ENCODE results near the gene NUTM2D.
"Not testable (repeated sequence)": the region's sequence is repeated elsewhere in the genome, so short reads cannot be mapped to it uniquely, and the experiment has no call there.

The NUTM2D gene, protein sequence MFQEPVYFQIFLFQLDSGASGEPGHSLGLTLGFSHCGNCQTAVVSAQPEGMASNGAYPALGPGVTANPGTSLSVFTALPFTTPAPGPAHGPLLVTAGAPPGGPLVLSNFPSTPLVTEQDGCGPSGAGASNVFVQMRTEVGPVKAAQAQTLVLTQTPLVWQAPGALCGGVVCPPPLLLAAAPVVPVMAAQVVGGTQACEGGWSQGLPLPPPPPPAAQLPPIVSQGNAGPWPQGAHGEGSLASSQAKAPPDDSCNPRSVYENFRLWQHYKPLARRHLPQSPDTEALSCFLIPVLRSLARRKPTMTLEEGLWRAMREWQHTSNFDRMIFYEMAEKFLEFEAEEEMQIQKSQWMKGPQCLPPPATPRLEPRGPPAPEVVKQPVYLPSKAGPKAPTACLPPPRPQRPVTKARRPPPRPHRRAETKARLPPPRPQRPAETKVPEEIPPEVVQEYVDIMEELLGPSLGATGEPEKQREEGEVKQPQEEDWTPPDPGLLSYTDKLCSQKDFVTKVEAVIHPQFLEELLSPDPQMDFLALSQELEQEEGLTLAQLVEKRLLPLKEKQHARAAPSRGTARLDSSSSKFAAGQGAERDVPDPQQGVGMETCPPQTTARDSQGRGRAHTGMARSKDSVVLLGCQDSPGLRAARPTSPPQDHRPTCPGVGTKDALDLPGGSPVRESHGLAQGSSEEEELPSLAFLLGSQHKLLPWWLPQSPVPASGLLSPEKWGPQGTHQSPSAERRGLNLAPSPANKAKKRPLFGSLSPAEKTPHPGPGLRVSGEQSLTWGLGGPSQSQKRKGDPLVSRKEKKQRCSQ

DNA sequence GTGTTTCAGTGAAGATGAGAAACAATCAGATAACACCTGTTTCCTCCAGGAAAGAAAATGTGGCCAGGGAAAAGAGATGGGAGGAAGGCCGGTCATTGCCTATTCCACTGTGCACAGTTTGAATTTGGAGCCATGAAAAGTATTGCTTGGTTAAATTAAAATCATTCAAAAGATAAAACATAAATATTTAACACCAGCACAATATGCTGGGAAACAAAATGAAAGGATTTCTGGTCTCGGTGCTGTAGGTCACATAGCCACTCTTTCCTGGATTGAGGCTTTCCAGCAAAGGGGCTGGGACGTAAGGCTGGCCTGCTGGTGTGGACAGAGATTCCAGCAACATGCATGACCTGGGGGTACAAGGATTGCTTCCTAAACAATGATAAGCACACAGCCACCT is at the start of gene NUTM2D:
Gene NUTM2D (plus strand): TSS at position 301 of the 400 bp plus-strand sequence. CDS start 522 bp downstream, outside the sequence.
- not testable (repeated sequence) for DNase-seq

DNA sequence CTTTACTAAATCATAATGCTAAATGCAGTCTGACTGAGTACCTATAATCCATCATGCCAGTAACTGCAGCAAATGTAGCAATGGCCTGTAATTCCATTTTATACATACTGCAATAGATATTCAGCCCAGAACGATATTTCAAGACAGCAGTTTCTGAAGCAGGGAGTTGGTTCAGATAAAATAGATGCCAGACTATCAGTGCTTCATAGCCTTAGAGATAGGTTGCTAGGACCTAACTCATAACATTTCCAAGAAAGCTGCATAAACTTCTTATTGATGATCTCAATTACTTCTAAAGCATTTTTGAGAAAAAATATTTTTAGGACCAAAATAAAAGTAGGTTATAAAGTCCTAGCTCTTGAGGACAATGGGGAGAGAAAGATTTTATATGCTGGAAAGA is 48.8 kb upstream of the NUTM2D start:
- DNase-seq, result not testable (repeated sequence)

DNA sequence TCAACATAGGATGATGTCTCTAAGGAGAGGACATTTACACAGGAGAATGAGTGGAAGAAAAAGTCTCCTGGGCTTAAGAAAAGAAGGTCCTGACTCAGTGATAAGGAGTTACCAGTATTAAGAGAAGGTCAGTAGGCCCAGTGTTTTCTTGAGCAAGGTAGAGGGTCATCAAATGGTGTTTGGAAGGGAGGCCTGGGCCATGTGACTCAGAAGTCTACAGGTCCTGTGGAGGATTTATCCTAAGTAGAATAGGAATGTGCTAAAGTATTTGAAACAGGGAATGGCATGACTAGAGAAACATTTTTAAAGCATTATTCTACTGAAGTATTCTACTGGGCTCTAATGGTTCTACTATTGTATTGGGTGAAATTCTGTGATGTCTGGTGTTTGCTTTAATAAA is 47.9 kb upstream of the NUTM2D start:
- DNase-seq, result not testable (repeated sequence)

DNA sequence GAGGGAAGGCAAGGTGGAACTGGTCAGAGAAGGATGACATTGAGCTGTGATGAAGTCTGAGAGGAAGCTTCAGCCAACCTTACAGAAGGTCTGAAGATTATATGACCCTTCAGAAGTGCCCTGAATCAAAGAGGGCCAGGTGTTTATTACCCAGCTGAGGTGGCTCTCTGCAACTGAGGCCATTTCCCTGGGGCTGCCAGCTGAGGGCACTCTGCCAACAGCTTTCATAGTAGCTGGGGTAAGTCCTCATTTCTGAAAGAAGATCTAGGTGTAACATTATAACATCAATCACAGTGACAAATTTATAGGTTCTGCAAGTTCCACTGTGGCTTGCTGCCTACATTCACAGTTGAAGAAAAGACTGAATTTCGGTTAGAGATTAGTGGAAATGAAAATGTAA is 46.0 kb upstream of the NUTM2D start:
- DNase-seq, result not testable (repeated sequence)

DNA sequence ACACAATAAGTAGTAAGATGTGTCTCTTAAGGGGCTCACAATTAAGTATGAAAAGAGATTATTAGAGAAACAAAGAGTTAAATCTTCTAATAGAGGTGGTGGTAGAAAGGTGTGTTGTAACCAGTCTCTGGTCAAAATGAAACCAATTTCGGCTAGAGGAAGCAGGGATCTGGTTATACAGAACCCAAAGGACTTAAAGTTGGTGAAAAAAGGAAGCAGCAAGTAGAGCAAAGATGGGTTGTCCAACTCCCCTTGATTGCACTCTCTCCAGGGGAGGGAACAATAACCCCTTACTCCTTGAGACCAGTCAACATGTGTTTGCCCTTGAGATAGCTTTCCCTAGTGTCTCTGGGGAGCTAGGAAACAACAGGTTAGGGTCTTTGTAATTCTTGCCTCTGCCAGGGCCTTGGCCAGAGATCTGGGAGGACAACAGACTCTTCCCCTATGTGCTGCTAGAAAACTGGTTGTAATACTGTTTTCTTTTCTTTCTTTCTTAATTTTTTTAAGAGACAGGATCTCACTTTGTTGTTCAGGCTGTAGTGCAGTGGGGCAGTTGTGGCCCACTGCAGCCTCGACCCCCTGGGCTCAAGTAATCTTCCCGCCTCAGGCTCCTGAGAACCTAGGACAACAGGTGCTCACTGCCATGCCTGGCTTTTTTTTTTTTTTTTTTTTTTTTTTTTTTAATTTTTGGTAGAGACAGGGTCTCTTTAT is 43.7 kb upstream of the NUTM2D start:
- not testable (repeated sequence) for DNase-seq

DNA sequence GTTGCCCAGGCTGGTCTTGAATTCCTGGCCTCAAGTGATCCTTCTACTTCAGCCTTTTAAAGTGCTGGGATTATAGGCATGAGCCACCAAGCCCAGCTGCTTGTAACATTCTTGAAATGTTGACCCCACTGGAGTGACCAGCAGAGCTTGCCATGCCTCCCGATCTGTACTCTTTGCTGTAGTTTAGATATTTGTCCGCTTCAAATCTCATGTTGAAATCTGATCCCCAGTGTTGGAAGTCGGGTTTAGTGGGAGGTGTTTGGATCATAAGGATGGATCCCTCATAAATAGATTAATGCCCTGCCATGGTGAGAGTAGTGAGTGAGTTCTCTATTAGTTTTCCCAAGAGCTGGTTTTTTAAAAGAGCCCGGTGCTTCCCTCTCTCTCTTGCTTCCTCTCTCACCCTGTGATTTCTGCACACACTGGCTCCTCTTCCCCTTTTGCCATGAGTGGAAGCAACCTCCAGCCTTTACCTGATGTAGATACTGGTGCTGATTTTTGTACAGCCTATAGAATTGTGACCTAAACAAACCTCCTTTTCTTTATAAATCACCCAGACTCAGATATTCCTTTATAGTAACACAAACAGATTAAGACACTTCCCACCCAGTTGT is 43.1 kb upstream of the NUTM2D start:
- not testable (repeated sequence) for DNase-seq

DNA sequence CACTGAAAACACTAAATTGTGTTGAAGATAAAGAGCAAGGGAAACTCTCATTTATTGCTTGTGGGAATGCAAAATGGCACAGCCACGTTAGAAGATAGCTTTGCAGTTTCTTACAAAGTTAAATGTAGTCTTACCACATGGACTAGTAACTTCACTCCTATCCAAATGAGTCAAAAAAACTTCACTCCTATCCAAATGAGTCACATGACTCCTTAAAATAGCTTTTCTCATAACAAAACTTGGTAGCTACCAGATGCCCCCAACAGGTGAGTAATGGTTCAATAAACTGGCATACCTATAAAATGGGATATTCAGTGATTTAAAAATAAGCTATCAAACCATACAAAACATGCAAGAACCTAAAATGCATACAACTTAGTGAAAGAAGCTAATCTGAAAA is 36.0 kb upstream of the NUTM2D start:
- DNase-seq, result not testable (repeated sequence)

DNA sequence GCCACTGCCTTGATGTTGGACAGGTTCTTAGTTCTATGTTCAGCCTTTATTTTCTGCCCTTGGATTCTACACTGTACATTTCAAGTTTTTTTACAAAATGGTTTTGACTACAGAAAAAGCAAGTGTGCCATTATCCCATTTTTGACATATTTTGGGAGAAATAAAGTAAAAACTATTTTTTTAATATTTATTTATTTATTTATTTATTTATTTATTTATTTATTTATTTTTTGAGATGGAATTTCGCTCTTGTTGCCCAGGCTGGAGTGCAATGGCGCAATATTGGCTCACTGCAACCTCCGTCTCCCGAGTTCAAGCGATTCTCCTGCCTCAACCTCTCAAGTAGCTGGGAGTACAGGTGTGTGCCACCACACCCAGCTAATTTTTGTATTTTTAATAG is 33.0 kb upstream of the NUTM2D start:
- DNase-seq, result not testable (repeated sequence)

DNA sequence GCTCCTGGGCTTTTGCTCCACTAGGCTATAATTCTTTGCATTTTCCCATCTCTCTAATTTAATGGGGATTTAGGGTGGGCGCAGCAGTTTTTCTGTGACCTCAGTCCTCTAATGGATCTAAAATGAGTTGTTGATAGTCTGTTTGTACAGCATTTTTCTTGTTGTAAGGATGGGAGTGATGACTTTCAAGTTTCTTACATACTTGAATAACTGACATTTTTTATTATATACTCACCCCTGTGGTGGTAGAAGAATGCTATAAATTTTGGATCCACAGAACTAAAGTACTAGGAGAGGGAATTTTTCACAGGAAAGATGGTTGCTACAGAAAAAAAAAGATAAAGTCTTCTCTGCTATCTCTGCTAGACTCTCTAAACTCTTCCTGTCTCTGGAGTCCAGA is 29.6 kb upstream of the NUTM2D start:
- DNase-seq, result not testable (repeated sequence)

DNA sequence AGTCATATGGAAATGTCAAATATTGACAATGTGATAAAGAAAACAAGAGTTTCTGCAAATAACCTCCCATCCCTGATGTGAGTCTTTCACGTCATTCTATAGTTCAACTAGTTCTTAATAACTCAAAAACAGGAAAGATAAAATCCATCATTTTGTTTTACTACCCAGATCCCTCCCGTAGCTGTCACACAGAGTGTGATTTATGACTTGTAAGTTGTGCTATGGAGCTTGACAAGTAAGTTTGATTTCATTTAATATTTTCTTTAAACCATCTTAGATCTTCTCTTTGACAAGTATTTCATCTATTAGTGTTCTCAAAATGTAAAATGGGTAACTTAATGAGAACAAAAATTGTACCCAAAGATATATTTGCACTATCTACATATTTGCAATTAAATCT is 28.4 kb upstream of the NUTM2D start:
- not testable (repeated sequence) for DNase-seq

DNA sequence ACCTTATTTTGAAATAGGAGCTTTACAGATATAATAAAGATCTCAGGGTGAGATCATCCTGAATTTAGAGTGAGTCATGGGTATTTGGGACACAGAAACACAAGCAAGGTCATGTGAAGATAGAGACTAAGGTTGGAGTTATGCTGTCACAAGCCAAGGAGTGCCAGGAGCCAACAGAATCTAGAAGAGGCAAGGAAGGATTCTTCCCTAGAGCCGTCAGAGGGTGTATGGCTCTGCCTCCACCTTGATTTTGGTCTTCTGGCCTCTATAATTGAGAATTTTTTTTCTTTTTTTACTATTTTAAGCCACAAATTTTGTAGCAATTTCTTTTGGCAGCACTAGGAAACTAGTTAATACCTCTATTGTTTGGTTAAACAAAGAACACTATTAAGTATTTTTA is 24.9 kb upstream of the NUTM2D start:
- not testable (repeated sequence) for DNase-seq

DNA sequence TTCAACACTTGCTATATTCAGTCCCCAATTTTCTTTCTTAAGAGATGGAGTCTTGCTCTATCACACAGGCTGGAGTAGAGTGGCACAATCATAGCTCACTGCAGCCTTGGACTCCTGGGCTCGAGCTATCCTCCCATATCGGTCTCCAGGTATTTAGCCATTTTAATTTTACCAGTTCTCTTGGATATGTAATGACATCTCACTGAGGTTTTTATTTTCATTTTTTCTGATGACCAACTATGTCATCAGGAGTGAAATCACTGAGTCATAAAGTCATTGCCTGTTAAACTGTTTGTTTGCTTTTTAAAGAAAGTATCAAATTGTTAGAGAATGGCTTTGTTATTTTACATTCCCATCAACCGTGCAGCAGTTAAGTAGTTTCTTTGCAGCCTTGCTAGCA is 17.1 kb upstream of the NUTM2D start:
- not testable (repeated sequence) for DNase-seq

DNA sequence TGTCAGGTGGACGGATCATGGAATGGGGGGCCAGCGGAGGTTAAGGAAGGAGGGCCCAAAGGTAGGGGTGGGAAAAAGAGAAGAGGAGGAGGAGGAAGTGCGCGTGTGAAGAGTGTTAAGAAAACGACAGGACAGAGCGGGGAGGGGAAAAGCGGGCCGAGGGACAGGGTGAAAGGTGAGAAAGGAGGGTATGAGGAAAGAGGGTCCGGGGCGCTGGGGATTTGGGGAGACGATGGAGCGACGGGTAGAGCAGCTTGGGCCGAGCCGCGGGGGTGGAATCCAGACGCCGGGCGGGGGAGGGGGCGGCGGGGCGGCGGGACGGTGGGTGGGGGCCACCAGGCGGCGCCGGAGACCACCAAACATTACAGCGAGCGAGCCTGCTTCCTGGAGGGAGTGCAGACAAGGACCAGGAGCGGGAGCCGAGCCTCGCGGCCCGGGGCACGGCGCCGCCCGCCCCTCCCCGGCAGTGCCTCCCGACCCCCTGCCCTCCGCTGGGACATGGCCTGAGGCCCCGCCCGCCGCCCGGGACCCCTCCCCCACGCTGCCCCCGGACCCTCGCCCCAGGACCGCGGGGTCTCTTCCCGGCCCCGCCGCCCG is 15.9 kb upstream of the NUTM2D start:
- peak; percentile 17 for DNase-seq

DNA sequence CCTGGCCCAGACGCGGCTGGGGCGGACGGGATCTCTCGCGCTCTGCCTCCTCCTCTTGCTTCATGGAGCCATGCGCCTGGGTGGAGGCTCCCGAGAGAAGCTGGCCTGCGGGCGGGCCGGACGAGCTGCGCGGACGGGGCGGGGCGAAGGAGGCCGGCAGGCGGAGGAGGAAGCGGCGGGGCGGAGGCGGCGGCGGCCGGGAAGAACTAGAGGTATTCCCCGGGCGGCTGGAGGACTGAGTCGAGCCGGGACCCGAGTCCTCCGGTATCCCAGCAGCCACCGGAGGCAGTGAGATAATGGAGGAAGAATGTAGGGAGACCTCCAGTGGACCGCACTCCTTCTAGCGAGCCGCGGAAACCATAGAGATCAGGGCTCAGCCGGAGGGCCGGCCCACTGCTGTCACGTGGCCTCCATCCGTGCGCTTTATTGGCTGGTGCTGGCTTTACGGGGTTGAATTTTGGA is 15.3 kb upstream of the NUTM2D start:
- peak; percentile 91 for DNase-seq

DNA sequence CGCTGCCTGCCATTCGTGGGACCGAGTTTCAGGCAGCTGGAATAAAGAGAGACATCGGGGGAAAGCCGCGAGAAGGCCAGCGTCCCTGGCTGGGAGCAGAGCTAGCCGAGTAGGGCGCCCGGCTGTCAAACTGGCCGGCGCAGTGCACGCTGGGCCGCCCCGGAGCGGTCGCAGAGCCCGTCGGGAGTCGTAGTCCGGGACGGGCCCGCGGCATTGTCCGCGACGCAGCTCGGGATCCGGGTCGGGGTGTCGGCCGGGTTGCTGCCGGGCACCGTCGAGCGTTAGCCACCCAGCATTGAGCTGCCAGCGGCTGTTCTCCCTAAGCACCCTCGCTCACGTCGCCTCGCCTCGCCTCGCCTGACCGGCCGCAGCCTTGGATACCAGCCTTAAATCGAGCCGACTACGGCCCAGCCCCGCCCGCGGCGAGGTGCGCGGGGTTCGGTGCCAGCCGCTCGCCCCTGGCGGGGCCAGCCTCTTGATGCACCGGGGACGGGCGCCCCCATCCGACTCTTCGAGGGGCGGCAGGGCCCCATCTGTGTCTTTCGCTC is 14.8 kb upstream of the NUTM2D start:
- DNase-seq, result peak; percentile 86

DNA sequence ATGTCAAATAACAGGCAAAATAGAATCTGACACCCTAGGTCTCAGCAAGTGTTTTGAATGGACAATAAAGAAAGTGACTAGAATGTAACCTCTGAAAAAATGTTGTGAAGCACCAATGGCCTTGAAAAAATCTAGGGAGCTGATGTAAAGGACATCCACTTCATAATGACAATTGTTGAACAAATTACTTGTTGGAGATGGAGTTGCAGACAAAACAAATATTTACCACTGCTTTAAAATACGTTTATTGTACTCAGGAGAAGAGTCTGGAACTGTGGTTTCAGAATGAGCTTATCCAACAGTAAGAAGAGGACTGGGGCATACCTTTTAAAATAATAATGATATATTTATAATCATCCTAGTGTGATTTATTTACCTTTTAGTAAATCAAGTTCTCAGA is 11.8 kb upstream of the NUTM2D start:
- not testable (repeated sequence) for DNase-seq

DNA sequence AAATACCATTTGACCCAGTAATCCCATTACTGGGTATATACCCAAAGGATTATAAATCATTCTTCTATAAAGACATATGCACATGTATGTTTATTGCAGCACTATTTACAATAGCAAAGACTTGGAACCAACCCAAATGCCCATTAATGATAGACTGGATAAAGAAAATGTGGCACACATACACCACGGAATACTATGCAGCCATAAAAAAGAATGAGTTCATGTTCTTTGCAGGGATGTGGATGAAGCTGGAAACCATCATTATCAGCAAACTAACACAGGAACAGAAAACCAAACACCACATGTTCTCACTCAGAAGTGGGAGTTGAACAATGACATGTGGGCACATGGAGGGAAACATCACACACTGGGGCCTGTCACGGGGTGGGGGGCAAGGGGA is 7.4 kb upstream of the NUTM2D start:
- not testable (repeated sequence) for DNase-seq

DNA sequence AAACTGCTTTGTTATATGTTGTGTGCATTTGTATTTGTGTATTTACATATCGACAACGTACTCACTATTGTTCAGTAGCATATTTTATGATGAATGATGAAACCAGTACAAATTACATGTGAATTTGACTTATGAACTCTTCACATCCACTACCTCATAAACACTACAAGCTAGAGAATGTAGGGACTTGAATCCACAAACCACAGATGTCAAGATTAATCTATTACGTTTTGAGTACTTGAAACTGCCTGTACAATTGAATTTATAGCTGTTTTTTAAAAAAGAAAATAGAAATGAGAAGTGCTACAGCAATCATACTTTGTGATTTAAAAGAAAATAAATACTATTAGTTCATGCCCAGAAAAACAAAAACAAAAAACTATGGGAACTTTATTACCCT is 4.7 kb upstream of the NUTM2D start:
- DNase-seq, result not testable (repeated sequence)

DNA sequence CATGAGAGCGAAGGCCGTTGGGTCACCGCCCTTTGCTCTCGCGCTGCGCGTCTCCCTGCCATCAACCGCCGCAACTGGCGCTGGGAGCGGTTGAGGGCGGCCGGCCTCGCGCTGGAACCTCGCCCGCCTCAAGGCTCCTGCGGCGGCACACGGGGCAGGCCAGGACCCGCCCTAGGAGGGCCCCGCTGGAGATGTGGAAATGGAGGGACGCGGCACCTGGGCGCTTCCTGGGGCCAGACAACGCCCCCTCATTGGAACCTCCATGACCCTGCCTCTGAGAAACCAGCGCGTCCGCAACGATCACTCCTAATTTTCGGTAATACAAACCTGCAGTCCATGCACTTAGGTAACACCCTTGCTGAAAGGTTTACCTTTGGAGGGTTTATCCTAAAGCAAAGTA is 2.4 kb upstream of the NUTM2D start:
- DNase-seq, result not testable (repeated sequence)

DNA sequence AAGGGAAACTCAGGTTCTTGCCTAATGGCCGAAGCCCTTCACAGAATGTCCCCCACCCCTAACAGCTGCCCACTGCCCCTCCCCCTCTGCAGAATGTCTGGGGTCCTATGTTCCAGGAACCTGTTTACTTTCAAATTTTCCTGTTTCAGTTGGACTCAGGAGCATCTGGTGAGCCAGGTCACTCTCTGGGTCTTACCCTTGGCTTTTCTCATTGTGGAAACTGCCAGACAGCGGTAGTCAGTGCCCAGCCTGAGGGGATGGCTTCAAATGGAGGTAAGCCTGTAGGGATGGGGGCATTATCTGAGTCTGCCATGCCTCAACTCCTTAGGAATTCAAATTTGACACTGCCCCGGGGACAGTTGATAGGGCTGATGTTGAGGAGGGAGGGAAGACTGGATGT is 615 bp downstream of the NUTM2D start:
- not testable (repeated sequence) for DNase-seq

DNA sequence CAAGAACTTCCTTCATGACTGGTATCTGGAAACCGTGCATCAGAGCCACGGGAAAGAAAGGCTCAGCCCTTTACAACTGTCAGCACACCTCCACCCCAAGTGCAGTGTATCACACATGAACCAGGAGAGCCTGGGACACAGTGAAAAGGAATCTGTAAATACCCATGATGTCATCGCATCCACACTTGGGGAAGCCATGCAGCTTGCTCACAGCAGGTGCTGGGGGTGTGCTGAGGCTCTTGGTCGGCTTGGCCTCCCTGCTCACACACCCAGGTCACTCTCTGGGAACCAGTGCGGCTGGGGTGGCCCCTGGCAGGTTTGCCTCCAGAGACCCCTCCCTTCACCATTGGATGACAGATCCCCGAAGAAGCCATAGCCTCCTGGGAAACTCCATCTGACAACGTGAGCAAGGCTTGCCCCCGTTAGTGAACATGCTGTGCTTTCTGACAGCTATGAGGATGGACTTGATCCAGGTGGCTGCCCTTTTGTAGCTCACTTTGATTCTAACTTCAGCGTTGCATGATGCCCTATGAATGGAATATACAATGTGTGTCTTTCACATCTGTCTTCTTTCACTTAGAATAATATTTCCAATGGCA is 12.1 kb downstream of the NUTM2D start:
- not testable (repeated sequence) for DNase-seq

Data from right hindlimb (tissue), 1 donor.